NAMALWA (cell line): Measurements from ENCODE around the gene GOSR2.
"Not testable (repeated sequence)": the region's sequence is repeated elsewhere in the genome, so short reads cannot be mapped to it uniquely, and the experiment has no call there.

ENCODE experiments used
- DNase-seq: peaks from one replicate; pipeline ENCODE4 v3.0.0-alpha.2; 2015; ENCODE audit warnings: low spot score

Gene GOSR2

DNA sequence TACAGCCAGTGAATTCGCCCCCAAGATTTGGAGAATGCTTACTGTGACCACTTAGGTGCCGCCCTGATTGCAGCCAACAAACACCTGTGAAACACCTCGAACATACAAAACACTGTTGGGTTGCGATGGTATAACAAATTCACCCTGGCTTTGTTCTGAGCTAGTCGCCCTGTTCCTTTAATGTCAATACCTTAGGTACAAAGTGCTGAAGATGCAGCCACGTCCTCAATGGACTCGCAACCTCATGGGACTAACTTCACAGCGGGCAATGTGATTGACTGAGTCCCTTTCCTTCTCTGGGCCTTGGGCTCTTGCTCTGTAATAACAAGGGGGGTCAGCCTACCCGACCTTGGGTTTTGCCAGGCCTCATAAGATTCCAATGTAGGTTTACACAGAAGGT is 28.9 kb upstream of the GOSR2 start:
- no peak for DNase-seq

DNA sequence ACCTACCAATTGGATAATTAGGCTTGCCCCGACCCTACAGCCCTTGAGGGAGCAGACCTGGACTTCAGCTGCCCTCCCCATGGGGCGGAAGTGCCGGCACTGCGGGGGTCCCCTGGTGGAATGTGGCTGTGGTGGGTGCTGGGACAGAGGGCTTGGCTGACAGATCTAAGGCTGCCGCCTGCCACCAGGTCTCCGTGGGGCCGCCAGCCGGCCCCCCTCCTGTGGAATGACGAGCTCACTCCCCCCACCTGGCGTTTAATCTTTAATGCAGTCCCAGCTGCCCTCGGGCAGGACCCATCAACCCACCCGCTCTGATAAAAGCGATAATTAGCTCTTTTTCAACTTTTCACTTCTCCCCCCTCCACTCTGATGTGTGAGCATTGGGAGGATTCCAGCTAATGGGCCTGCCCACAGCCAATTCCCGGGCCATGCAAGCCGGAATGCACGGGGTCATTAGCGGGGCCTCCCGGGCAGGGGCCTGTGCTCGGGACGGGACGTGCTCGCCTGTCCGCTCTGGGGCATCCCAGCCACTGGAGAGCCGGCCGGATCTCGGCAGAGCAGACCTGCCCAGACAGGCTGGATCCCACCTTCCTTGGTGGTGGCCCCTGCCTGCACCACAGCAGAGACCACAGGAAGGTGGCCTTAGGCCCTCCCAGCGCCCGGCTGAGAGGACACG is 28.3 kb upstream of the GOSR2 start:
- DNase-seq, result no peak

DNA sequence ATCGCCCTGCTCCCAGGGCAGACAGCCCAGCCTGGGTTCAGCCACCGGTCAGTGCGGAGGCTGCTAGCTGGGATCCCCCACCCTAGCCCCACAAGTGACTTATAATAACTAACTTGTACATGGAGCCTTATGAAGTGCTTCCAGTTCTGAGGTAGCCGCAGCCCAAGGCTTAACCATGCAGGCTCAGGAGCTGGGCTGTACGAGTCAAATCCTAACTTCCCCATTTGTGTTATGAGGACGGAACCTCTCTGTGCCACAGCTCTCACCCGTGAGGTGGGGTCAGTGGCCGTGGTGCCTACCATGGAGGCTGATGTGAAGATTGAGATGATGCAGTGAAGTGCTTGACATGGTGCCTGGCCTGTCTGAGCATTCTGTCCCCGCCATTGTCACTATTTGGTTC is 27.8 kb upstream of the GOSR2 start:
- DNase-seq, result no peak

DNA sequence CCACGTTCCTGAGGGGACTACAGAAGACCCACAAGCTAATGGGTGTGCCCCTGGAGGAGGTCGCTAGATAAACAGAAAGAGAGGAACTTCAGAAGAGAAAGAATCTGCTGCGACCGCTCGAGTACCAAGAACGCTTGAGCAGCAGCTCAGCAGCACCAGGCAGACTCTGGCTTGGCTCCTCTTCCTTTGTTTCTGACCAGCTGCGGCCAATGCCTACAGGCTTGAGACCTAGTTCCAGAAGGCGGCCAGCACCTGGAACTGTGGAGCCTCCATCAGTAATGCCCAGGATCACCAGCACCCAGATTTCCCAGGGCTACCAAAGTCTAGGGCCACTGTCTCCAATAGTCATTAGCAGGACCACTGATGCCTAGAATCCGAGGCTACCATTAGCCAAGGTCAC is 26.0 kb upstream of the GOSR2 start:
- DNase-seq, result no peak

DNA sequence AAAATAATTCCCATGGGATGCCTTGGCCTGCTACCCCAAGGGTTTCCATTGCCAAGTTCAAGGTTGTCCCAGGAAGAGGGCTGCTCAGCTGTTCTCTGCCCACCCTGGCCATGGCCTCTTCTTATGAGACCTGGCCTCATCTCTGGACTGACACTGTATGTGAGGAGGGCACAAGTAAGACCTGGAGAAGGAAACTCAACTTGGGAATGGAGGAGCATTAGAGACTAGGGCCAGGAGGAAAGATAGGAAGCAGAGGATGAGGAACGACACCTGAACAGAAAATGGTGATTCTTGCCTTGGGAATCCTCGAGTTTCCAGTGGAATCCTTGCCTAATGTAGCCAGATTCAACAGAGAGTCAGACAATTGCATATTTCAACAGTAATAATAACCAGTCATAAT is 24.6 kb upstream of the GOSR2 start:
- no peak for DNase-seq

DNA sequence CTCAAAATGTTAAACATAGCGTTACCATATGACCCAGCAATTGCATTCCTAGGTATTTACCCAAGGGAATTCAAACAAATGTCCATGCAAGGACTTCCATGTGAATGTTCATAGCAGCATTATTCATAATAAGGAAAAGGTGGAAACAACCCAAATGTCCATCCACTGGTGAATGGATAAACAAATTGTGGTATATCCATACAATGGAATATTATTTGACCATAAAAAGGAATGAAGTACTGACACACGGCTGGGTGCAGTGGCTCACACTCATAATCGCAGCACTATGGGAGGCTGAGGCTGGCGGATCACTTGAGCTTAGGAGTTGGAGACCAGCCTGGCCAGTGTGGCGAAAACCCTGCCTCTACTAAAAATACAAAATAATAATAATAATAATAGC is 24.1 kb upstream of the GOSR2 start:
- no peak for DNase-seq

DNA sequence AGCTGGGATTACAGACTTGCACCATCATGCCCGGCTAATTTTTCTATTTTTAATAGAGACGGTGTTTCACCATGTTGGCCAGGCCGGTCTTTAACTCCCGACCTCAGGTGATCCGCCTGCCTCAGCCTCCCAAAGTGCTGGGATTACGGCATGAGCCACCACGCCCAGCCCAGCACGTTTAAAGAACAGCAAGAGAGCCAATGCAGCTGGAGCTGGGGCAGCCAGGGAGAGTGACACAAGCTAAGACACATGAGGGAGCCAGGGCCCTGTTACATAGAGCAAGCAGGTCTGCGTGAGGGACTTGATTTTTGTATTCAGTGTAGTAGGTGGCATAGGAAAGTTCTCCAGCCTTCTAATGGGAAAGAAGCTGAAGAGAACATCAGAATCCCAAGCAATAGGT is 21.7 kb upstream of the GOSR2 start:
- no peak for DNase-seq

DNA sequence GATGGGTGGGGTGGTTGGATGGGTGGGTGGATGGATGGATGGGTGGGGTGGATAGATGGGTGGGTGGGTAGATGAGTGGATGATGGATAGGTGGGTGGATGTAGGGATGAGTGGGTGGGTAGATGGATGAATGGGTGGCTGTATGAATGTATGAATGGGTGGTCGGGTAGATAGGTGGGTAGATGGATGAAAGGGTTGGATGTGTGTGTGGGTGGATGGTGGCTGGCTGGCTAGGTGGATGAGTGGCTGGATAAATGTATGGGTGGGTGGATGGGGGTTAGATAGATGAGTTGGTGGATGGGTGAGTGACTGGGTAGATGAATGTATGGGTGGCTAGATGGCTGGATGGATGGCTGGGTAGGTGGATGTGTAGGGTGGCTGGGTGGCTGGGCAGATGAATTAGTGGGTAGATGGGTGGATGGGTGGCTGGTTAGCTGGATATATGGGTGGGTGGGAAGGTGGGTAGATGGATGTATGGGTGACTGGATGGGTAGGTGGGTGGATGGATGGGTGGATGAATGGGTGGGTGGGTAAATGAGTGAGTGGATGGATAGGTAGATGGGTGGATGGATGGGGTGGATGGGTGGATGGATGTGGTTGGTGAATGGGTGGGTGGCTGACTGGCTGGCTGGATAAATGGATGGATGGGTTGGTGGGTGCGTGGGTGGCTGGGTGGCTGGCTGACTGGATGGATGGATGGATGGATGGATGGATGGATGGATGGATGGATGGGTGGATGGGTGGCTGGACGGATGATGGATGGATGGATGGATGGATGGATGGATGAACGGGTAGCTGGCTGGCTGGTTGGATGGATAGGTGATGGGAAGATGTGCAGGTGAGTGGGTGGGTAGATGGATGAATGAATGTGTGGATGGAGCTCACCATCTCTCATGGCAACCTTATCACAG is 18.9 kb upstream of the GOSR2 start:
- no peak for DNase-seq

DNA sequence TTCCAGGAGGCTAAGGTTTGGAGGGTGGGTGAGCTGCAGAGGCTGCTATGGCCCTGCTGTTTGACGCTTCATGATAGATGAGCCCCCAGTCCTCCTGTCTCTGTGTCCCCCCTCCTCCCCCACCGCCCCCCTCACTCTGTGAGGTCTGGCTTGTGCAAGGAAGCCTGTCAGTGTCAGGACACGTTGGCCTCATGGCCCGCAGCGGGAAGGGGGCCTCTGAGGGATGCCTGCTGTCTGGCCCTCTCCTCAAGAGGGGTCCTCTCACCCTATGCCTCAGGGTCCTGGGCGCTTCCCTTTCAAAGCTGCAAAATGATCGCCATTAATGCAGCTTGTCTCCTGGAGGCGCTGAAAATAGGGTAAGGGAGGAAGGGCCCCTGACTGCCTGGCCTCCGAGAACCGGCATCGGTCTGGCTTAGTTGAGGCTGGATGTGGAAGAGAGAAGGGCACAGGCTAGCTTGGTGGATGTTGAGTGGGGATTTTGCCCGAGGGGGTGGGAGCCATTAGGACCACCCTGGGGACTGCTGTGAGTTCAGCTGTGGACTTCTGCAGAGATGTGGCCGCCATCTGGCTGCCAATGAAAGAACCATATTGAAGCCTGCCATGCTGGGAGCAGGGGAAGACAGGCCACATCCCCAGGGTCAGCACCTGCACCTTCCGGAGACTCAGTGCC is 14.8 kb upstream of the GOSR2 start:
- DNase-seq, result no peak

DNA sequence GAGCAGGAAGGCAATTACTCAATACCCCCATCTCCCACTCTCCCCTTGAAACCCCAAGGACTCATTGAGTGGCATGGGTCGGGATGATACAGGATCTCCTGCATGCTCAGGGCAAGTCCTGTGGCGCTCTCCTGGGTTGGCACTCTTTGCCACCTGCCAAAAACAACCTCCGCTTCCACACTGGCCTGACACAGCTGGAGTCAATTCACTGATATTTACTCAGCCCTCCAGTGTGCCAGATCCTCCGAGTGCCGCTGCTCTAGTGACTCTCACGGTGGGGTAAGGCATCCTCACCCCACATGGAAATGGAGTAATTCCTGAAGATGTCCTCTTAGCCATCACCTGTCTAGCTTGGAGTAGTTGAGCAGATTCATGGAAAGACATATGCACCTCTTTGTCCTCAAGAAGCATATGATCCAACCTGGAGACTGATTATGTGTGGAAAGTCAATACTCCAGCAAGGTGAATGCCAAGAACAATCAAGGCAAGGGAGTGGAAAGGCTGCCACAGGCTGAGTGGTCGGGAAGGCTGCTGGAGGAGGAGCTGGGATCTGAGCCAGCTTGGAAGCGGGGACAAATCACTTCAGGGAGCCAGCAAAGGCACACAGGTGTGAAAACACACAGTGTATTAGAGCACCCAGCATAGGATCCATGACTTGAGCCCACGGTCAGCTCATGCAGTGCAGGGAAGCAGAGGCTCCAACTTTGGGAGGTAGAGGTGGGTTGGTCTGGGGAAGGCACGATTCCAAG is 12.6 kb upstream of the GOSR2 start:
- DNase-seq, result no peak

DNA sequence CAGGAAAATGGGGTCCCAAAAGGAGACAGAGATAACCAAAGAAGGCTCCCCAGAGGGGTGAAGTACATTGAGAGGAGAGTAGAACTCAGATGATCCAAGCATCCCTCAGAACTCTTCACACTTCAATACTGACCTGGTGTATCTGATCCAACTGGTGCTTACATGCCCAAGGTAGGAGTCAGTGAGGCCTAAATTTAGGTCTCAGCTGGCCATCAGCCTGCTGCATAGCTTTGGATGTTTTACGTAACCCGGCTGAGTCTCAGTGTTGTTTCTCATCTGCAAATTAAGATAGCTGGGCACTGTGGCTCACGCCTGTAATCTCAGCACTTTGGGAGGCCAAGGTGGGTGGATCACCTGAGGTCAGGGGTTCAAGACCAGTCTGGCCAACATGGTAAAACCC is 11.6 kb upstream of the GOSR2 start:
- DNase-seq, result no peak

DNA sequence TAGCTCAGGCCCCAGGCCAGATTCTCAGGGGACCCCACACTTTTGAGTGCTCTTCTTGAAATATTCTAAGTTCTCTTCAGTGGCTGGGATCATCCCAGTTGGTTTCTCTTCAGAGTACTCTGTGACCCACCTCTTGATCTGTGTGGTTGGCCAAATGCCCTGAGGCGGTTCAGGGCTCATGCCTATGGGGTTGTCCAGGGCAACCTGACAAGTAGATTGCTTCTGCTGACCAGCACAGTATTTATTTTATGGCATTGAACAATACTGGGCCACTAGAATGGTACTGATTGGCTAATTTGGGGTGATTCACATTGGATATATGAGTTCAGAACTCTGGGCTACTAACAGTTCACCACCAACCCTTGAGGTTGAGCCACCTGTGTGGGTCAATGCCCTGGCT is 7.4 kb upstream of the GOSR2 start:
- DNase-seq, result no peak

DNA sequence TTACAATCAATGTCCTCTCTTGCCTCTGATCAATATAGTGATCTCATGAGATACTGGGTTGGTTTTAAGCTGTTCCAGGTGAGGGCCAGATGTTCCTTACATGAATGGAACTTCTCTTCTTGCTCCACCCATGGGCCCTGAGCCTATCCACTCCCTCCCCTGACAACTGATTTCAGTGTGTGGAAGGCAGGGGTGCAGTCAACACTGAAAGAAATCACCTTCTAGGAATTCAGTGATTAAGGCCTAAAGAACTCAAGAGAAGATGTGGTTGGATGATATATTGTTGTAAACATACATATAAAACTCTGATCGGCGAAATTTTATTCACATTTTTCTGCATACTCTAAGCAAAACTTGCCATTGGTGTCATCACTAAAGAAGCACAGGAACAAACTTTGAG is 6.7 kb upstream of the GOSR2 start:
- no peak for DNase-seq

DNA sequence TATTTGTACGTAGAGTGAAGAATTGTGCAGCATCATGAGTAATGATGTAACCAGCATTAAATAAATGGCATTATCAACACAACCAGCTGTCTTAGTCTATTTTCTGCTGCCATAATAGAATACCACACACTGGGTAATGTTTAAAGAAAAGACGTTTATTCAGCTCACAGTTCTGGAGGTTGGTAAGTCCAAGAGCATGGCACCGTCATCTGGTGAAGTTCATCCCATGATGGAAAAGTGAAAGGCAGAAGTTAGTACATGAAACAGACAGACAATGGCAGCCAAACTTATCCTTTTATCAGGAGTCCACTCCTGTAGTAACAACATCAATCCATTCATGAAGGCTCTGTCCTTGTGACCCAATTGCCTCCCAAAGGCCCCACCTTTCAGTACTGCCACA is 6.3 kb upstream of the GOSR2 start:
- no peak for DNase-seq

DNA sequence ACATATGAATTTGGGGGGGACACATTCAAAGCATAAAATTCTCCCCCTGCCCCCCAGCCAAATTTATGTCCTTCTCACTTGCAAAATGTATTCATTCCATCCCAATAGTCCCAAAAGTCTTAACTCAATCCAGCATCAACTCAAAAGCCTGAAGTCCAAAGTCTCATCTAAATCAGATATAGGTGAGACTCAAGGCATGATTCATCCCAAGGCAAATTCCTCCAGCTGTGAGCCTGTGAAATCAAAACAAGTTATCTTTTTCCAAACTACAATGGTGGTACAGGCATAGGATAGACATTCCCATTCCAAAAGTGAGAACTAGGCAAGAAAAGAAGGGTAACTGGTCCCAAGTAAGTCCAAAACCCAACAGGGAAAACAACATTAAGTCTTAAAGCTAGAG is 5.9 kb upstream of the GOSR2 start:
- DNase-seq, result no peak

DNA sequence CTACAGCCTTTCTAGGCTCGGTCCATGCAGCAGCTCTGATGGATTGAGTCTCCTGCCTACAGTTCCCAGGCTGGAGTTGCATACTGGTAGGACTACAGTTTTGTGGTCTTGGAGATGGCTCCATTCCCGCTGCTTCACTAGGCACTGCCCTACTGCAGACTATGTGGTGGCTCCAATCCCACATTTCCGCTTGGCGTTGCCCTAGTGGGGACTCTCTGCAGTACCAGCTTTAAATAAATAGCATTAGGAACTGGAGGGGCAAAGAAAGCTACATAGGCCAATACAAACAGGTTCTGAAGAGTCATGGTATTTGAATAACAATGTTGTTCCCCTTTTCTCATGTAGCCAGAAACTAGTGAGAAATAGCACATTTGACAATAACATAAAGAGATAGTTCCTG is 5.4 kb upstream of the GOSR2 start:
- no peak for DNase-seq

DNA sequence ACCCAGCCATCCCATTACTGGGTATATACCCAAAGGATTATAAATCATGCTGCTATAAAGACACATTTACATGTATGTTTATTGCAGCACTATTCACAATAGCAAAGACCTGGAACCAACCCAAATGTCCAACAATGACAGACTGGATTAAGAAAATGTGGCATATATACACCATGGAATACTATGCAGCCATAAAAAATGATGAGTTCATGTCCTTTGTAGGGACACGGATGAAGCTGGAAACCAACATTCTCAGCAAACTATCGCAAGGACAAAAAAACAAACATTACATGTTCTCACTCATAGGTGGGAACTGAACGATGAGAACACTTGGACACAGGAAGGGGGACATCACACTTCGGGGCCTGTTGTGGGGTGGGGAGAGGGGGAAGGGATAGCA is 998 bp upstream of the GOSR2 start:
- DNase-seq, result not testable (repeated sequence)

DNA sequence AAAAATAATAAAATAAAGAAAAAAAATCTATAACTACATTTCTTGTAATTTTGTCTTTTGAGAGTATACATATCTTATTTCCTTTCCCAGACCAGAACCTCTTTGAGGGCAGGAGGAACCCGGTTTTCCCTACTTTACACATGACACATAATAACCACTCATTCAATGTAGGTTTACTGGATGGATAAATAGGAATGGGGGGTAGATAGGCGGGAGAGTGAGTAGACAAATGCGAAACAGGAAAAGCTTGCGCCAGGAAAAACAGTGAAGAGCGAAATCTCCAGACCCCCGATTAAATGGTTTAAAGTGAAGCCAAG is 515 bp upstream of the GOSR2 start:
- DNase-seq, result no peak

DNA sequence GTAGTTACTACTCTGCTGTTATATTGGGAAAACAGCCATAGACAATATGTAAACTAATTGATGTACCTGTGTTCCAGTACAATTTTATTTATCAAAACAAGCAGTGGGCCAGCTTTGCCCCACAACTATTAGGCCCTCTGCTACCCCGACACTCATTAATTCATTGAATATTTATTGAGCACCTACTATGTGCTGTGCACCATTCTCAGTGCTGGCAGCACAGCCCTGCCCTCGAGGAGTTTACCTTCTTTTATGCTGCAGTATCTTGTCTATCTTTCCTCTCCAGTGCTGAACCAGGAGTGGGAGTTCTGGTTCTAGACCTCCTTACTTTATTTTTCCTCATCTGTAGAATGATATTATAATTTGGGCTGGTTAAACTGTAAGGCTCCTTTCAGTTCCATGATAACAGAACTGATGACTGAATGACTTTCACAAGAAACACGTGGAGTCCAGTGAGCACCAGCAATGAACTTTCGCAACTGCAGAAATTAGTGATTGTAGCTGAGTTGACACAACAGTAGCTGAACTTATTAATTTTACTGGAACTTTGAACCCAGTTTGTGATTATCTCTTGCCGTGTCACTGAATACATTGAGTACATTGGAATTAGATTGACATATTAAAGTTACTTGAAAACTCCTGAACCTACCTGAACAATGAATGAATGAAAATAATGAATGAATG is 2.4 kb downstream of the GOSR2 start:
- DNase-seq, result no peak

DNA sequence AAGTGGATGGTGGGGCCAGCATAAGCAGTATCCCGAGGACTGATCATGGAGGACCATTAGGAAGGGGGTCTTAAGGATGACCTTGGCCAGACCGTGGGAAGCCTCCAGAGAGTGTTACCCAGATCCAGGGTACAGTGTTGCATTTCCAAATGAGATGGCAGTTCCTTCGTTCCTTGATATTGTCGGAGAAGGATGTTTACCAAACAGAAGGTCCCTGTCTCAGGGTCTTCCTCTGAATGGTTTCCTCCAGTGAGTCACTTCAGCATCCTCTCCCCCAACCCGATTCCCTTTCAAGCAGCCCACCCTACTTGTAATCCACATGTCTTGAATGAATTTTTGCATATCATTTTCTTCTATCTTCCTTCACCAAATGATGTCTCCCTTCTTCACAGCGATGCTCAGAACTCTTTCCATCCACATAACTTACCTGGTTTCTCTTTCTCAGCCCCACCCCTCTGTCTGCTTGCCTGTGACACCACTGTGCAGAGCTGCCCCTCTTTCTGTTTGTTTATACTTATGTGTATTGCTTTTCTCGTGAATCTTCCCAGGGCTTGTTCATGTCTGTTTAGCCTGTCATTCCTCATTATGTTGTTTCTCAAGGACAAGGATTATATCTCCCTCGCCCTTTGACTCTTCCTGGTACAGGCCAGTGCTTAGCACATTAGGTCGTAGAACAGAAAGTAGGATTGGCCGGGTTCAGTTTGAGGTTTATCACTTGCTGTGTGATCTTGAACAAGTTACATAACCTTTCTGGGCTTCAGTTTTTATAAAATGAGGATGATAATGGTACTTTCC is 5.7 kb downstream of the GOSR2 start:
- DNase-seq, result no peak

DNA sequence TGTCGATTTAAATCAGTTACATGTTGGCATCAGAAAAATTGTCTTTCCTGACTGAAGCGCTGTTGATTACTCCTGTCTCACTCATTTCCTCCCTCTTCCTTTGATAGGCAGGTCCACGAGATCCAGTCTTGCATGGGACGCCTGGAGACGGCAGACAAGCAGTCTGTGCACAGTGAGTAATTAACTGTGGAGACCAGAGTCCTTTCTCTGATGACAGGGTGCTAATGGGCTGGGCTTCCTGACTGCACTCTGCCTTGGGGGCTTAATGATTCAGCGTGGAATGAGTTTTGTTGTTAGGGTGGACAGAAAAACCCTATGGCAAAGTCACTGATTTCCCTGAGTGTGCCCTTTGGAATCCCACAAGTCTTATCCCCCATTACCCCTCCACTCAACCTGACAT is 6.5 kb downstream of the GOSR2 start:
- DNase-seq, result no peak
